Activated T-helper 9 cell treated with anti-CD3 and anti-CD28 coated beads, Interleukin-2, amount 50 U/mL, for 16 hours (primary cell): ENCODE data around the gene SYCP2.

Source experiments
- DNase-seq: peaks from one replicate; pipeline ENCODE4 v3.0.0-alpha.2; 2020; ENCODE audit warnings: low read depth

SYCP2 gene

GRCh38 chr20:59945175-59945574 is 11.7 kb upstream of the SYCP2 start:
- no peak for DNase-seq

DNA sequence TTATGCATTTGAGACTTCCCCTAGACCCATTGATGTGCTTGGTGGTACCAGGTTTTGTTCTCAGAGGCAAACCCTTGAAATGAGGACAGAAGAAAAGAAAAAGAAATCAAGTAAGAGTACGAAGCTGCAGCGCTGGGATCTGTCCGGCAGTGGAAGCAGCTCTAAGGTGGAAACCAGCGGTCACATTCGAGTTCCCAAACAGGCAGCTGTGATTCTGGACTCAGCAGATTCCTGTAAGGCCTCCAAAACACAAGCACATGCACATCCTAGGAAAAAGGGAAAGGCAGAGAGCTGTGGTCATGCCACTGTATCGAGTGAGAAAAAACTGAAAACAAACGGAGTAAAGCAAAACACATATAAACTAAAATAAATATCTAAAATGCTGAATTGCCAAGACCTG is 11.3 kb upstream of the SYCP2 start:
- DNase-seq = no peak

DNA sequence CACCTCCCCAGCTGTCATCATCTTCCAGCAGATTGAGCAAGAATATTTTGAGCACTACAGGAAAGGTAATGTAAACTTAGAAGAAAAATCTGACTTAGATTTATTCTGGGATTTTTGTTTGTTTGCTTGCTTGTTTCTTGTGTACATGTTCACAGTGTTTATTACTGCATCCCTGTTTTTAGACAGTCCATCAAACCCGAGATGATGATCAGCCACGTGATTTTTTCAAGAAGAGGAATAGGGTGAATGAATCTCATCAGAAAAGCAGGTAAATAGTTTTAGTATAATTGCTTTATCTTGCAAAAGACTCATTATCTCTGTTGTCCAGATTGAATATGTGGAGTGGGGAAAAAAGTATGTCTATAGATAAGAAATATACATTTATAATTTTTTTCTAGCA is 8.8 kb upstream of the SYCP2 start:
- DNase-seq = no peak

DNA sequence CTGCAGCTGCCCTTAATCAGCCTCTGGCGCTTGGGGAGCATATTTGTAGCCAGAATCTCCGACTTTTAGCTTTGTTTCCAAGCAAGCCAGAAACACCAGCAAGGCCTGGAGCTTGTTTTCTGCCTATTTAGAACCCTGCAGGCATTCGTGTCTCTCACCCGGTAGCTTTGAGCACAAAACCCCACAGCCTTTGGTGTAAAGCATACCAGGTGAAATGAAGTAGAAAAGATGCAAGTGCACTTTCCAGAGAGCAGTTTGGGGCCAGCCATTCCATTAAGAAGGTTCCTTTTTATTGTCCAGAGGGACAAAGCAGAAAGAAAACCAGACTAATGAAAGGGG is 7.5 kb upstream of the SYCP2 start:
- no peak for DNase-seq

GRCh38 chr20:59940129-59940955 is 6.9 kb upstream of the SYCP2 start, which contains the start of the genes FAM217B and PPP1R3D:
FAM217B (plus strand) TSS chr20:59940389; CDS start chr20:59943944, 3,555 bp downstream.
PPP1R3D (minus strand) TSS chr20:59940305; CDS start chr20:59939931, 374 bp downstream.
- peak; percentile 83 for DNase-seq

DNA sequence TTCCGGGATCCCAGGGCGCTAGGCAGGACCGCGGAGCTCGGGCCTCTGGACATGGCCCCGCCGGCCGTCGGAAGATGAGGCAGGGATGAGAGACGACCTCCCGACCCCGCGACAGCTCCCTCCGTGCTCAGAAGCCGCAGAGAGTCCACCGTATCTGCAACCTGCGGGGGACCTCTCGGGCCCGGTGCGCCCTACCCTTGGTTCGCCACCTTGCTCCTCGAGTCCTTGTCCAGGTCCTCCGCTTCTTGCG is 6.4 kb upstream of the SYCP2 start:
- no peak for DNase-seq

DNA sequence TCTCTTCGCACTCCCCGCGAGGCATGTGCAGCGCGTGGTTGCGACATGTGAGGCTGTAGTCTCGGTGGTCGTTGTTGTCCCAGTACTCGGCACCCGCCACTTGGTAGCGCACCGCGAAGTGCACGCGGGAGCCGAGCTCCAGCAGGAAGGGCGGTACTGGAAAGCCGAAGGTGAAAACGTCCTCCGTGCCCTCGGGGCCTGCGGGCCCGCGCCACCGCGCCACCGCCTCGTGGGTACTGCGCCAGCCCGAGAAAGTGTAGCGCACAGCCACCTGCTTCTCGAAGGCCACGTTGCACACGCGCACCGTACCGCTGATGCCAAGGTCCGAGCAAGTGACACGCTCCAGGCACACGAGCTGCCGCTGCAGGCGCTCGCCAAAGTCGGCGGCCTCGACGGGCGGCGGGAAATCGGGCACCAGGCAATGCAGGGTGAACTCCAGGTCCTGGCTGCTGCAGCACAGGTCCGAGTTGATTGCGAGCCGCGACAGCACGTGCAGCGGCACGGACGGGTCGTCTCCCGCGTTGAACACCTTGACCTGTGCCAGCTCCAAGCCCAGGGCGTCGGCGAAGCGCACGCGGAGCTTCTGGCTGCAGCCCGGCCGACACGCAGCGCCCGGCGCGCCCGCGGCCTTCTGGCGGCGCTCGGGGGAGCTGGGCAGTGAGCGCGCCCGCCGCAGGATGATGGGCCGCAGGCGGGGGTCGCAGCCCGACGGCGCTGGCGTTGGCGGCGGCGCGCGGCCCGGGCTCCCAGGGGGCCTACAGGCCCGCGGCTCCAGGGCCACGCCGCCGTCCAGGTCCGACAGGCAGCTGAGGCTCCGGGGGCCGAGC is 5.8 kb upstream of the SYCP2 start:
- DNase-seq = no peak

GRCh38 chr20:59938696-59939051 is 5.2 kb upstream of the SYCP2 start:
- DNase-seq = no peak

GRCh38 chr20:59938221-59938620 is 4.8 kb upstream of the SYCP2 start:
- no peak for DNase-seq

GRCh38 chr20:59937150-59937549 is 3.7 kb upstream of the SYCP2 start:
- DNase-seq = no peak

DNA sequence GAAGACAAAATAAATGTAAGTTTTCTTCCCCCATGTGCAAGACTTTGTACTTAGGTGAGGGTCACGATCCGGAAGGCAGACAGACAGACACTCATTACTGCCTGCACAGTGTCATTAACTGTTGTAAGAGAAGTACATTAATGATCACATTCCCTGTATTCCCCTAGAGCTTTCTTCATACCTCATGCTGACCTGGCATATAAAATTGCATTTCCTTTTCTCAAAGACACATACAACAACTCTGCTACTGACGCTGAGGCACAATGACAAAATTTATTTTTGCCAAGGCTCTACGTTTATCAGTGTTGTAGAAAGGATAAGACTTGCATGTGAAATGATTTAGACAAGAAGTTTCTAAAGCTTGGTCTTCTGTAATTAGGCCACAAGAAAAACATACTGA is 3.0 kb upstream of the SYCP2 start:
- no peak for DNase-seq

GRCh38 chr20:59935457-59936185 is 2.2 kb upstream of the SYCP2 start:
- no peak for DNase-seq

- DNase-seq = peak; percentile 74
Measured at GRCh38 chr20:59933849-59934585, 580 bp upstream of the SYCP2 start.

DNA sequence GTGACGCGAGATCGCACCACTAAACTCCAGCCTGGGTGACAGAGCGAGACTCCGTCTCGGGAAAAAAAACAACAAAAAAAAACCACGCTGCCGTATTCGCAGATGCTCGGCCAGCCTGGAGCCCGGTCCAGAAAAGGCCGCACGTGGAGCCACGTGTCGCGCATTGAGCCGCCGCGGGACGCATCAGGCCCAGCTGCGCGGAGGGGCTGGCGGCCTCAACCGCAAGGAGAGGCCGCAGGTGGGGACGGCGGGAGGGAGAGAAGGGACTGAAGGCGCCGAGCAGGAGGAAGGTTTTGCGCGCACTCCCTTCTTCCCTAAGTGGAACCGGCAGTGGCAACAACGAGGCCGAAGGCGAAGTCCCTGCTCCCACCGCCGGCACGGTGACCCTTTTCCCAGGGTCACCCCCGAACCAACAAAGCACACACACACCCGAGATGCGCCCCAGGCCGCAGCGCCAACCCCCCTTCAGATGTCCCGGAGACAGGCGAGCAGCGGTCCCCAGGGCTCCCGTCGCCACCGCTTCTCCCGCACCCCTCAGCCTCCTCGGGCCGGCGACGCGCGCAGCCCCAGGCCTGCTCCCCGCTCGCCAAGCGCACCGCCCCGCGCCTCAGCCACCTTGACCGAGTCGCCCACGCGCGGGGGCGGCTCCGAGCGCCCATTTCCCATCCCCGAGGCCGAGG is 681 bp downstream of the SYCP2 start:
- DNase-seq = no peak

GRCh38 chr20:59931511-59932312 is 1.7 kb downstream of the SYCP2 start:
- no peak for DNase-seq

DNA sequence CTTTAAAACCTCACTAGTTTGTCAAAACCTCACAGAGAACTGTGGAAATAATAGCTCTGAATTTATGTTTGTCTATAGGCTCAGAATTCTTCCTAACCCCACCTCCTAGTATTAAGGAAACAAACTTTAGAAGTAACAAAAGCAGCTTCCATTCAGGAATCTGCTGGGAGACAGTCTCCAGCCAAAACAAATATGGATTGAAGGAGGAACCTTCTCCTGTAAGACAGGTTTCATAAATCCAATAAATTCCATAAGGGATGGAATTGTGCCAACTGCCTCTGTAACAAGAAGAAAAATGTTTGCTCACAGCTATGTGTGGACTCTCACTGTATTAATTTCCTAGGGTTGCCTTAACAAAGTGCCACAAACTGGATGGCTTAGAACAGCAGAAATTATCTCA is 7.5 kb downstream of the SYCP2 start:
- DNase-seq = no peak

DNA sequence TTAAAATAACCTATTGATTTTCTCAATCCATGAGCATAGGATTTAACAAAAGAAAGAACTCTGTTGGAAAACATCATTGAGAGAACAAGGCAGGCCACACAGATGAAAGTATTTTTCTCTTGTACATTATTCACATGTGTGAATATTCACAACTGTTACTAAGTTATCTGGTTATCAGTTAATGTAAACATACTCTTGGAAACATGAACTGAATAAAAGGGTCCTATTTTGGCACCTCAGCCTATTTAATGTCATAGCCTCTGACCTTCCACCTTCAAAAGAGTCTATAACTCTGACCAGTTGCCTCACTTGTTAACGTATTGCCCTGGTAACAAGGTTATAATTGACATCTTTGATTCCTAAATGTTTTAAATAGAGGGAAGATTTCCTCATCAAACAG is 8.1 kb downstream of the SYCP2 start:
- DNase-seq = no peak

GRCh38 chr20:59923514-59923913 is 9.9 kb downstream of the SYCP2 start:
- DNase-seq = no peak

- DNase-seq = no peak
Measured at GRCh38 chr20:59920944-59921343, 12.5 kb downstream of the SYCP2 start.

DNA sequence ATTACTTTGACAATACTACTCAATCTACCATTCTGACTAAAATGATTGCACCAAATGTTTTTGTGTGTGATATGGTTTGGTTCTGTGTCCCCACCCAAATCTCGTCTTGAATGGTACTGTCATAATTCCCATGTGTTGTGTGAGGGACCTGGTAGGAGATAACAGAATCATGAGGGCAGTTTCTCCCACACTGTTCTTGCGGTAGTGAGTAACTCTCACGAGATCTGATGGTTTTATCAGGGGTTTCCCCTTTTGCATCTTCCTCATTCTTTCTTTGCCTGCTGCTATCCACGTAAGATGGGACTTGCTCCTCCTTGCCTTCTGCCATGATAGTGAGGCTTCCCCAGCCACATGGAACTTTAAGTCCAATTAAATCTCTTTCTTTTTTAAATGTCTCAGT is 20.8 kb downstream of the SYCP2 start:
- no peak for DNase-seq

GRCh38 chr20:59911041-59911440 is 22.4 kb downstream of the SYCP2 start:
- no peak for DNase-seq
